ENCODE data around the gene VGLL1. TPM values are rescaled to one million over a fixed set of nuclear protein-coding genes. Genes with fewer than 3 reads are reported as not detected.

Gene VGLL1
- total and polyA plus RNA-seq, 2 experiments from 2014 or later = not detected

GRCh38 chrX:136488706-136489105 lies 43.3 kb upstream of the VGLL1 start:
- H3K27ac Mint-ChIP-seq = no peak overlapping the region
- H3K4me1 Mint-ChIP-seq = peaks cover 2% of the 10 kb centered on the region; the same call in 1 of the 3 replicates
- H3K4me3 ChIP-seq = no peak overlapping the region
- H3K4me3 Mint-ChIP-seq = no peak overlapping the region
- H3K27ac ChIP-seq (ENCODE audit: low read depth) = no peak overlapping the region
- ATAC-seq (no peak), DNase-seq (ENCODE audit: low spot score) (no peak)
- no peaks in the 10 kb centered on the region for H3K9me2 ChIP-seq (ENCODE audit: insufficient read depth)
- H3K36me3 ChIP-seq (ENCODE audit: insufficient read depth) = no peaks in the 10 kb centered on the region
- no peaks in the 10 kb centered on the region; the same call in 2 of the 3 replicates for H3K9me3 Mint-ChIP-seq
- TF ChIP-seq JUNB (IDR thresholded peaks at IDR 0.05; ENCODE audit: unreplicated experiment) (no peak), ZNF114 (CRISPR knock-in tag; IDR thresholded peaks at IDR 0.05) (no peak), NANOG (IDR thresholded peaks at IDR 0.05; ENCODE audit: borderline replicate concordance) (no peak), ZNF331 (CRISPR knock-in tag; IDR thresholded peaks at IDR 0.05; ENCODE audit: low read depth) (no peak), STAT1 (IDR thresholded peaks at IDR 0.05; ENCODE audit: unreplicated experiment) (no peak), POLR2AphosphoS5 (IDR thresholded peaks at IDR 0.05; ENCODE audit: low read depth) (no peak), EZH2 (IDR thresholded peaks at IDR 0.05; ENCODE audit: low read depth, unreplicated experiment) (no peak)
- no peak overlapping the region for H2AFZ ChIP-seq
- H3K4me2 ChIP-seq = no peak overlapping the region
- no peaks in the 10 kb centered on the region for H3K79me2 ChIP-seq (replicated peaks; ENCODE audit: insufficient read depth)
- no peaks in the 10 kb centered on the region for H3K27me3 Mint-ChIP-seq (ENCODE audit: insufficient read depth, low read depth, poor library complexity)
- H3K4me1 ChIP-seq (ENCODE audit: insufficient read depth) = no peaks in the 10 kb centered on the region
- H3F3A ChIP-seq (replicated peaks; ENCODE audit: low read depth) = no peaks in the 10 kb centered on the region
- H3K27me3 ChIP-seq (ENCODE audit: insufficient read depth) = no peaks in the 10 kb centered on the region
- no peaks in the 10 kb centered on the region for H3K36me3 Mint-ChIP-seq (ENCODE audit: low read depth)
- H4K20me1 ChIP-seq (replicated peaks; ENCODE audit: insufficient read depth) = no peaks in the 10 kb centered on the region

- H3K9me2 ChIP-seq (ENCODE audit: insufficient read depth) = no peaks in the 10 kb centered on the region
- no peak overlapping the region for H3K4me3 ChIP-seq
- no peak overlapping the region for H3K27ac ChIP-seq (ENCODE audit: low read depth)
- H3K36me3 Mint-ChIP-seq (ENCODE audit: low read depth) = no peaks in the 10 kb centered on the region
- no peaks in the 10 kb centered on the region for H3K27me3 ChIP-seq (ENCODE audit: insufficient read depth)
- no peak overlapping the region for H3K4me3 Mint-ChIP-seq
- no peaks in the 10 kb centered on the region for H3F3A ChIP-seq (replicated peaks; ENCODE audit: low read depth)
- TF ChIP-seq CTCF (conservative IDR thresholded peaks at IDR 0.05; ENCODE audit: low read depth in 2 of 2) (peak; percentile 23 to 38; a peak in 3 of 4 replicates), ZNF114 (CRISPR knock-in tag; IDR thresholded peaks at IDR 0.05) (no peak), ZNF462 (CRISPR knock-in tag; IDR thresholded peaks at IDR 0.05) (no peak)
- no peaks in the 10 kb centered on the region for H3K4me1 ChIP-seq (ENCODE audit: insufficient read depth)
- no peaks in the 10 kb centered on the region for H3K79me2 ChIP-seq (replicated peaks; ENCODE audit: insufficient read depth)
- no peaks in the 10 kb centered on the region for H4K20me1 ChIP-seq (replicated peaks; ENCODE audit: insufficient read depth)
- no peak overlapping the region for H3K27ac Mint-ChIP-seq
- no peaks in the 10 kb centered on the region for H3K27me3 Mint-ChIP-seq (ENCODE audit: insufficient read depth, low read depth, poor library complexity)
- H3K36me3 ChIP-seq (ENCODE audit: insufficient read depth) = no peaks in the 10 kb centered on the region
- H3K9me3 Mint-ChIP-seq = no peaks in the 10 kb centered on the region; the same call in 2 of the 3 replicates
- no peak overlapping the region for H3K4me2 ChIP-seq
- DNase-seq (ENCODE audit: low spot score) = peak; percentile 20
- 0 out of 2 replicates have a peak overlapping the region, but pooled peaks have one; percentile 56 for H2AFZ ChIP-seq
- peak; percentile 69 for ATAC-seq
- H3K4me1 Mint-ChIP-seq = peaks cover 2% of the 10 kb centered on the region; the same call in 1 of the 3 replicates
These were observed 40.2 kb upstream of the VGLL1 start for GRCh38 chrX:136491832-136492231.
